DMS 273 treated with DMSO at 0.1 percent for 48 hours (cell line): ENCODE results near the gene MSANTD4.
"Not testable (repeated sequence)": the region's sequence is repeated elsewhere in the genome, so short reads cannot be mapped to it uniquely, and the experiment has no call there.

ENCODE experiments used
- DNase-seq: peaks from one replicate; lab custom pipeline; 2025; lab: John Stamatoyannopoulos, UW

Gene MSANTD4

DNA sequence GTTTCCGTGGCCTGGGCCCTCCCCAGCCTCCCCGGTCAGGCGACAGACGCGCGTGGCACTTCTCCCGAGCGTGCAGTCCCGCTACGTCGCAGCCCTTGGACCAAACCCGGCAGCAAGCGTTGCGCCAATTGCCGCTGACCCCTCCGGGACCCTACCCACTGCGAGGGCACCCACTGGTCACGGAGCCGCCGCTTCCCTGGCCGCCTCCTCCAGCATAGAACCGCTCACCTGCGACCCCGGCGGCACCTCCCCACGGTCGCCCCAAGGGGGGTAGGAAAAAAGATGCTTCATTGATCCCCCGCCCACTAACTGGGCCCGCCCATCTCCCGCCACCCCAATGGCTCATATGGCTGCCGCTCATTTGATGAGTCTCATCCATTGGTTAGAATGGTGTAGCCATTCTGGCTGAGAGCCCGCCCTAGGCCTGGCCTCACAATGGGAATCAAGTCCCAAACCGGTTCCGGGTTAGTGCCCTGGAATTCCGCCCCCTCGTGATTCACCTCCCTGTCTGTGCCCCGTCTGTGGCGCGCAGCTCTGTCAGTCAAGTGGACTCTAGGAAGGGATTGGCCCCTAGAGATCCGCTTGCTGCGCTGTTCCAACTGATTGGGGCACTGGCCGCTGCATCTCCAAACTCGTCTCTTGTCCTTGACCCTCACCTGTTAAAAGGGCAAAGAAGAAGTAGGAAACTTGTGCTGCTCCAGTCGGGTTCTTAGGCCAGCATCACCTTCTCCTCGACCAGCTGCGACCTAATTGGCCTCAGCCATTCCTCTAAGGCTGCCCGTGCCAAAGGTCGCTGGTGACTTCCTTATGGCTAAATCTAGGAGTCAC lies at the start of gene MSANTD4:
MSANTD4 (minus strand) TSS at position 274 of the 828 bp plus-strand sequence. CDS start 11,323 bp downstream, outside the sequence.
- DNase-seq, result peak; percentile 94

DNA sequence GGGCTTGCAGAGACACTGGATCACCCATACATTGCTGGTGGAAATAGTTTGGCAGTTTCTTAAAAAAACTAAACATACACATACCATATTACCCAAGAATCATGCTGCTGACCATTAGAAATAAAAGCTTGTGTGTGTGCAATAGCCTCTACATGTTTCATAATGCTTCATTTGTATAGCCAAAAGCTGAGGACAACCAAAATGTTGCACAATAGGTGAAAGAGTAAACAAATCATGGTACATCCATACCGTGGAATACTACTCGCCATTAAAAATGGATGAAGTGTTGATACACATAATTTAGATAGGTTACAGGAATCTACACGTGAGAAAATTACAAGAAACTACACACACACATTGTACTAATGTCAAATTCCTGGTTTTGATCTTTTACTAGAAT lies 48.6 kb upstream of the MSANTD4 start:
- DNase-seq, result no peak

DNA sequence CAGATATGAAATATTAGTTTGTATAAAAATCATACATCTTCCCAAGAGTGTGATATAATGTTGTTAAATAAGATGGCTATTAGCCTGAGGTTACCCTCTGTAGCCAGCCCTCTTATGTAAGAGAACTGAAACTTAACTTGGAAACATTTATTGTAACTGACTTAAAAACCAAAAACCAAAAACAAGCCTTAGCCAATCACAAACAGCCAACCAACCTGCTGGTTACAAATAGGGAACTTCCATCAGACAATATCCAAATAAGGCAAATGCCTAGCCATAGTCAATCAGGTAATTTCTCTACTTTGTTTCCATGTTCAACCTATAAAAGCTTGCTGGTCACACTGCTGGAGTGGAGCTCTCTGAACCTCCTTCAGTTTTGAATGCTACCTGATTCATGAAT lies 41.0 kb upstream of the MSANTD4 start:
- DNase-seq, result no peak

DNA sequence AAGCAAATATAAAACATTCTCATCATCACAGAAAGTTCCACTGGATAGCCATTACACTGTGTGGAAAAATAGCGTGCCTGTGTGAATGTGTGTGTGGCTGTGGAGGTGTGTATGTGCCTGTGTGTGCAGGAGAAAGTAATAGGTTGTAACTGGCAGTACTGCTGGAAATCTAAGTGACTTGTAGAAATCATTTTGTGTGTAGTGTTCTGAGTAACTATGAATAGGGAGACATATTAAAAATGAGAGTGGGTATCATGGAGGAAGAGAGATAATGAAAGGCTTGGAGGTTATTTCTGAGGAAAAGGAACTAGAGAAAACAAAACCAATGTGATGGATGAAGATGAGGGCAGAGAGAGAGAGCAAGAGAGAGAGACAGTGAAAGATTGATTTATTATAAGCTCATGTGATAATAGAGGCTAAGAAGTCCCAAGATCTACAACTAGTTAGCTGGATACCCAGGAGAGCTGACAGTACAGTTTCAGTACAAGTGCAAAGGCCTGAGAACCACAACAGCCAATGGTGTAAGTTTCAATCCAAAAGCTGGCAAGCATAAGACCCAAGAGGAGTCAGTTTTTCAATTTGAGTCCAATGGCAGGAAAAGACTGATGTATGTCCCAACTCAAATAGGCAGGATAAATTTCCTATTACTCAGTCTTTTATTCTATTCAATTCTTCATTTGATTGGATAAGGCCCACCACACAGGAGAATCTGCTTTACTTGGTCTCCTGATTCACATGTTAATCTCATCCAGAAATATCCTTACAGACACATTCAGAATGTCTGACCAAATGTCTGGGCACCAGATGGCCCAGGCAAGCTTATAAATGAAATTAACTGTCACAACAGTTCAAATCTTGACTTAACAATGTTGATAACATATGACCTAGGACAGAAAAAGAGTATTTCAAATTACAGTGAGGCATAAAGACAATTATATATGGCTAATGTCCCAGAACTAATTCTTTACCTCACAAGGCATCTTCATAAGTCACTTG lies 40.2 kb upstream of the MSANTD4 start:
- DNase-seq, result no peak

DNA sequence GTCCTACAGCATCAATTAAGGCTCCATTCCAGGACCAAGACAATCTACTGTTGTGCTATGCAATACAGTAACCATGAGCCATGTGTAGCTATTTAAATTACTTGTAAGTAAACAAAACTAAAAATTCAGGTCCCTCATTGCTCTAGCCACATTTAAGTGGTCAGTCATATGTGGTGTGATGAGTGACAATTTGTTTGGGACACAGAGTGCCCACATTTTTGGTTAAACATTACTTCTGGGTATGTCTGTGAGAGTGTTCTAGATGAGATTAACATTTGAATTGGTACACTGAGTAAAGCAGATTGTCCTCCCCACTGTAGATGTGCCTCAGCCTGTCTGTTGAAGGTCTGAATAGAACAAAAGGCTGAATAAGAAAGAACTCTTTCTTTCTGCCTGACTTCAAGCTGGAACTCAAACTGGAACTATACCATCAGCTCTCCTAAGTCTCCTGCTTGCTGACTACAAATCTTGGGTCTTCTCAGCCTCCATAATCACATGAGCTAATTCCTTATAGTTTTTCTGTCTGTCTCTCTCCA lies 39.3 kb upstream of the MSANTD4 start:
- no peak for DNase-seq

GRCh38 chr11:106059617-106060016 lies 37.6 kb upstream of the MSANTD4 start:
- no peak for DNase-seq

- not testable (repeated sequence) for DNase-seq
Observed at GRCh38 chr11:106058377-106058776, 36.3 kb upstream of the MSANTD4 start.

DNA sequence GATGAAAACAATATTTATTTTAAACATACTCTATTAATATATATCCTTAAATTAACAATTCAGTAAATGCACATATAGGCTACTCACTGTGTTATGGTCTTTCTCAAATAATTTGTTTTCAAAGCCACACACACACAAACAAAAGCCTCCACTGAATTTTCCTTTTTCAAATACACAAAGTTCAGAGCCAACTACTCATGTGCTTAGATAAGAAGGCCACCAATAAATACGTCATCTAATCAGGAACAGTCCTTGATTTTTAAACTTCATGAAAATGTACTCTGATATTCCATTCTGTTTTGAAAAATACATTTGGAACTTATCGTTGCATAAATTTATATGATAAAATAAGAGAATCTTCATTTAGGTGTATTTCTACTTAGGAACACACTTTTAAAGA lies 29.1 kb upstream of the MSANTD4 start:
- no peak for DNase-seq

DNA sequence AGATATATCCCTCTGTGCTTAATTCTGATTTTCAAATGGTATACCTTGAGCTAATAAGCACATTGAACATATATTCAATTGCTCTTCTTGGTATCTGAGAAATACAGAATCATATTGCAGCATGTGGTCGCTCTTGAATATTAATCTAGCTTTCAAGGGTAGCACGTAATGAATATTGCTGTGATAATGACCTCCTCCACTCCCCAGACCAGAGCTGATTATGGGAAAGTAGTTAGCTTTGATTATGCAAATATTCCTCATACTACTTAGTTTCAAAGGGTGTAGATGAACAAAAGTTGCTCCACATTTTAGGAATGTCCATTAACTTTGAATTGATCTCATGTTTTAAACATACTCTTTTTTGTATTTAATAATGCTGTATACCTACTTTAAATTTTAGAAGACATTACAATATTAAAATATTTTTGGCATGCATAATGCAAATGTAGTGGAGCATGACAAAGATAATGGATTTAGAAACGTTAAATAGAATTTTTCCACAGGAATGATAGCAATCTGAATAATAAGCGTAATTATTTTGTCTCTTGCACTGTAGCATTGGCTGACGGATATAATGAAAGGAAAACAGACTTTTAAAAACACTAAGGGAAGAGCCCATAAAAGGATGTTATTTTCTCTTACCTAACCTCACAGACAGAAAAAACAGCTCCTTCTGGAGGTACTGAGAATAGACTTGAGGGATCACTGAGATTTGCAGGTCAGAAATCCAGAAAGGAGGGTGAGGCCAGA lies 27.9 kb upstream of the MSANTD4 start:
- DNase-seq, result no peak

DNA sequence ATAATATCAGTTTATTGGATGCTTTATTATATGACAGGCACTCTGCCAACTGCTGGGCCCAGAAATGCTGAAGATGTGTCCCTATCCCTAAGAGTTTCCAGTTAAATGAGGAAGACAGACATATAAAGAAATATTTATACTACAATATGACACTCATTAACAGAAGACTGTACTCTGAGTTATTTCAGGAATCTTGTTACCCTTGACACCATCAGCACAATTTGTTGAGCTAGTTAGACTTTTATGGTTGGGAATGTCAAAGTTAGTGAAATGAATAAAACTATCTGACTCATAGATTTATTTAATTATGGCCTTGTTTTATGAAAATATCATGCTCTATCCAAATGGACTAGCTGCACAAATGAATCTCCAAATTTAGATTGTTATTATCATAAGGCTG lies 25.6 kb upstream of the MSANTD4 start:
- DNase-seq, result no peak

GRCh38 chr11:106043540-106043939 lies 21.5 kb upstream of the MSANTD4 start:
- no peak for DNase-seq

- no peak for DNase-seq
Observed at GRCh38 chr11:106032861-106033260, 10.8 kb upstream of the MSANTD4 start.

DNA sequence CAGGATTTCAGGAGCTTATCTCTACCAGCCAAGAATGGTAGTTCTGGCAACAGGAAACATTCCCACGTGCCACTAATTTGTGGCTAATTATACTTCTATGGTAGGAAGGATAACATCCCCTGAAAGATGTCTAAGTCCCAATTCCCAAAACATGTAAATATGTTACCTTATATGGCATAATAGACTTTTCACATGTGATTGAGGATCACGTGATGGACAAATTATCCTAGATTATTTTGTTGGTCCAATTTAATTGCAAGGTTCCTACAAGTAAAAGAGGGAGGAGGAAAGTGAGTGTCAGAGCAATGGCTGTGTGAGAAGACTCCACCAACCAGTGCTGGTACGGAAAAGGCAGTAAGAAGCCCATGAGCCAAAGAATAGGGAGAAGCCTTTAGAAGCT lies 9.9 kb upstream of the MSANTD4 start:
- no peak for DNase-seq

DNA sequence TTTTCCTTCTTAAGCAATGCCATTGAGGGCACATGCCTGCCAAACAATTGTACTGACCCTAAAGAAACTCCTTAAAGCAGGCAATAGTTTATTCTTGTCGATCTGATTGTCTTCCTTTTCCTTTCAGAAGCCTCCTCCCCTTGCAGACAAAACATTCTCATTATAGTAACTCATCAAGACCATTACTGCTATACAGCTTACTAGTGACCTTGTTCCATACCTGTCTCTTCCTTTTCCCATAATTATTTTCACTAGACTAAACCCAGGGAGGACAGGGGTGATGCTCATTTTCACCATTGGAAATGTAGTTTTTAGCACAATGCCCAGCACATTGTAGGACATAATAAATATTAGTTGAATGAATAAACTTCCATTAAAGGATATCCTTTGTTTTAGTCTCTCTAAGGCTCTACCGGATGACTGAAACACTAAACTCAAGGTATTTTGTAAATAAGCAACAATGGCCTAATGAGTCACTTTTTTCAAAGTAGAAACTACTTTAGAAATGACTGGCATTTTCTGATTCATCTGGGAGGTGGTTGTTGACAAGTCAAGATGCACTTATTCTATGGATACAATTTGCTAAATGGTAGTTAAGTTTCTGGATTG lies 9.3 kb upstream of the MSANTD4 start:
- no peak for DNase-seq

GRCh38 chr11:106030609-106031008 lies 8.6 kb upstream of the MSANTD4 start:
- no peak for DNase-seq

- no peak for DNase-seq
Observed at GRCh38 chr11:106022795-106023275, 795 bp upstream of the MSANTD4 start.

DNA sequence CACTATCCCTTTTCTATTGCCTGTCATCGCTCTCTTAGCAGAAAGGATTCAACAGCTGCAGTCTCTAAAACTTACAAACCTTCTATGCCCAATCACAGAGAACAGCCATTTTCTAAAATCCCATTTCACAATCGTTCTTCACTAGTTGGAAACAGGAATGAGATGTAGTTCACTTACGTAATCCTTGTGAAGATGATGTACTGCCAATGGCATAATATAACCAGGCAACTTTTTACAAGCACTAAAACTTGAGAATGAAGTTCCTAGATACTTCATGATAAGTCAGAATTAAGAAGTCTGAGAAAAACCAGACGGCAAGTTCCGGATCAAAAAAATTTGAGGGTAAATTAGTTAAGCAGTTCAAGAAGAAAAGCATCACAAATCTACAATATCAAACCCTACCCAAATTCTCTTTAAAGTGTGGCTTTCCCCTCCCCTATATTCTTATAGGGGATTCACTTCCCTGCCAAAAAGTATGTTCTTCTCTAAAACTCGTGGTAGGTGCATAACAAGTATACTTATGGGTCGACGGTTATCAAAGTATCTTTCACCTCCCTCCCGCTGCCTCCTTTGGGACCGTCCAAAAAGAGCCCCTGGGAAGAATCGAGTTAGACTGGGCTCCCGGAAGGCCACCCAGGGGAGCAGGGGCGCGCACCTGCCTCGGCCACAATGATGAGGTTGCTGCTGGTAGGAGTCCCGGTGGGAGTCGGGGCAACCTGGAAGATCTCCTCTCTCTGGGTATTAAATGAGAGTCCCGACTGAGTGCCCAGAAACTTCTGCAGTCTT lies 666 bp downstream of the MSANTD4 start:
- DNase-seq, result no peak

DNA sequence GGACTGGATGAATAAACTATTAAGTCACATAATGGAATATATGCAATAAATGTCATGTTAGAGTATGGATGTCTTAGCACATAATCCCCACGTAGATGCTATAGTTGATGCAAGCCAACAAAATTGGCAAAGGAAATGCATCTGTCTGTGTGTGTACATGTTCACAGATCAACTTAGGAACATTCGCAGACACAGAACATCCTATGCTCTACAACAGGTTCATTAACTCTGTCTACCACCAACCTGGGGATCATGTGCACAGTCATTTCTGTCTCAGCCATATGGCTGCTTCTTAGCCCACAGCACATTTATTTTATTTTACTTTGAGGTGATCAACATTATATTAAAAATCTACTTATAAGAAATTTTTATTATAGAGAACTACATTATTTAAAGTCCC lies 4.9 kb downstream of the MSANTD4 start:
- DNase-seq, result peak; percentile 9

DNA sequence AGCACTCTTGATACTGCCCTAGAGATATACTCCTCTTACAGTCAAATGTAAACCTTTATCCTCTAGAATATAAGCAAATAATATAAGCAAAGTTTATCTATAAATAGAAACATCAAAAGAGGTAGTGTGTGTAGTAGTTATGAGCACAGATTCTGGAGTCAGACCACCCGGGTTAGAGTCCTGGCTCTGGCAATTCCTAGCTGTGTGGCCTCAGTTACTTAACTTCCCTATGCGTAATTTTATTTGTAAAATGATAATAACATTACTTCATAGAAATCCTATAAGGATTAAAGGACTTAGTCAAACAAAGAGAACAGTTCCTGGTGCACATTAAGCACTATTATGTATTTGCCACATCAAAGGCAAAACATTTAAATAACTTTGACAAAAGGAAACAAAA lies 7.0 kb downstream of the MSANTD4 start:
- no peak for DNase-seq

GRCh38 chr11:106014620-106015019 lies 7.4 kb downstream of the MSANTD4 start:
- DNase-seq, result no peak
